Mesodermal cell (in vitro differentiated cells): ENCODE results near the gene LRP1B.

Experiments used
- H3K27ac ChIP-seq: 2 replicates; pipeline ENCODE4 v1.7.0; 2013; ENCODE audit warnings: mild to moderate bottlenecking, low read depth, low read length, moderate library complexity; ENCODE audit not compliant: severe bottlenecking
- H3K36me3 ChIP-seq: 2 replicates; pipeline ENCODE4 v1.7.1; 2013; ENCODE audit warnings: mild to moderate bottlenecking, low read length, moderate library complexity; ENCODE audit not compliant: control insufficient read depth, insufficient read depth
- H3K4me1 ChIP-seq: one replicate; pipeline ENCODE4 v1.7.1; 2013; ENCODE audit warnings: mild to moderate bottlenecking, low read length; ENCODE audit not compliant: insufficient read depth, control insufficient read depth, poor library complexity, severe bottlenecking
- H3K4me3 ChIP-seq: 2 replicates; pipeline ENCODE4 v1.7.0; 2013; ENCODE audit warnings: low read length, control low read depth, mild to moderate bottlenecking; ENCODE audit not compliant: insufficient read depth, poor library complexity, severe bottlenecking; ENCODE audit errors: extremely low read depth
- H3K9me3 ChIP-seq: 2 replicates; pipeline ENCODE4 v1.7.1; 2013; ENCODE audit warnings: mild to moderate bottlenecking, low read length, moderate library complexity; ENCODE audit not compliant: control insufficient read depth
- WGBS, 2 experiments: methylation state at CpG; one replicate each; pipeline ENCODE4 v1.1.5; 2013; ENCODE audit warnings: missing lambda C conversion rate in 2 of 2; ENCODE audit not compliant: insufficient coverage in 2 of 2; 5-methylcytosine and 5-hydroxymethylcytosine counted together

LRP1B gene

GRCh38 chr2:140363131-140363530 is 1767.7 kb downstream of the LRP1B start:
- Histone ChIP-seq H3K4me3 (no peak overlapping the region), H3K9me3 (no peaks in the 10 kb centered on the region), H3K27ac (no peak overlapping the region), H3K4me1 (no peaks in the 10 kb centered on the region), H3K36me3 (no peaks in the 10 kb centered on the region)
- 86 to 100% methylated on average over 1 of the region's 1 CpG for WGBS, 2 experiments

GRCh38 chr2:140362361-140362760 is 1768.5 kb downstream of the LRP1B start:
- no peaks in the 10 kb centered on the region for H3K9me3 ChIP-seq
- WGBS, 2 experiments = 89% methylated on average over 1 of the region's 1 CpG; no CpG with 5 or more reads in 1 of the 2 experiments
- H3K27ac ChIP-seq = no peak overlapping the region

GRCh38 chr2:140359056-140359771 is 1771.6 kb downstream of the LRP1B start:
- 60 to 80% methylated on average over 1 of the region's 2 CpGs for WGBS, 2 experiments
- no peak overlapping the region for H3K4me3 ChIP-seq
- no peak overlapping the region for H3K27ac ChIP-seq
- no peaks in the 10 kb centered on the region for H3K36me3 ChIP-seq
- H3K4me1 ChIP-seq = no peaks in the 10 kb centered on the region
- H3K9me3 ChIP-seq = no peaks in the 10 kb centered on the region

More at GRCh38 chr2:140362361-140362760, 1768.5 kb downstream of the LRP1B start:
- Histone ChIP-seq H3K36me3 (no peaks in the 10 kb centered on the region), H3K4me1 (no peaks in the 10 kb centered on the region), H3K4me3 (no peak overlapping the region)

GRCh38 chr2:140356697-140357096 is 1774.1 kb downstream of the LRP1B start:
- Histone ChIP-seq H3K9me3 (no peaks in the 10 kb centered on the region), H3K27ac (no peak overlapping the region), H3K36me3 (no peaks in the 10 kb centered on the region), H3K4me1 (no peaks in the 10 kb centered on the region), H3K4me3 (no peak overlapping the region)
- WGBS, 2 experiments = no CpG with 5 or more reads among the region's 1 CpG

GRCh38 chr2:140355511-140356090 is 1775.2 kb downstream of the LRP1B start:
- Histone ChIP-seq H3K4me3 (no peak overlapping the region), H3K9me3 (no peaks in the 10 kb centered on the region), H3K27ac (no peak overlapping the region), H3K4me1 (no peaks in the 10 kb centered on the region), H3K36me3 (no peaks in the 10 kb centered on the region)
- no CpG with 5 or more reads among the region's 2 CpGs for WGBS, 2 experiments

- Histone ChIP-seq H3K9me3 (no peaks in the 10 kb centered on the region), H3K4me3 (no peak overlapping the region), H3K36me3 (no peaks in the 10 kb centered on the region), H3K4me1 (no peaks in the 10 kb centered on the region), H3K27ac (no peak overlapping the region)
- 80% methylated on average over 1 to 2 of the region's 2 CpGs for WGBS, 2 experiments
These were observed 1776.3 kb downstream of the LRP1B start for GRCh38 chr2:140354544-140354943.

GRCh38 chr2:140353541-140353940 is 1777.3 kb downstream of the LRP1B start:
- no peaks in the 10 kb centered on the region for H3K36me3 ChIP-seq
- H3K4me1 ChIP-seq = no peaks in the 10 kb centered on the region
- WGBS, 2 experiments = 0% methylated on average over 1 of the region's 2 CpGs; no CpG with 5 or more reads in 1 of the 2 experiments
- H3K4me3 ChIP-seq = no peak overlapping the region
- H3K27ac ChIP-seq = no peak overlapping the region
- H3K9me3 ChIP-seq = no peaks in the 10 kb centered on the region

GRCh38 chr2:140351692-140352091 is 1779.1 kb downstream of the LRP1B start:
- no peaks in the 10 kb centered on the region for H3K36me3 ChIP-seq
- no peak overlapping the region for H3K4me3 ChIP-seq
- H3K9me3 ChIP-seq = no peaks in the 10 kb centered on the region
- no peaks in the 10 kb centered on the region for H3K4me1 ChIP-seq
- WGBS, 2 experiments = 63% methylated on average over 1 of the region's 3 CpGs; no CpG with 5 or more reads in 1 of the 2 experiments
- H3K27ac ChIP-seq = no peak overlapping the region

GRCh38 chr2:140349695-140350094 is 1781.1 kb downstream of the LRP1B start:
- no peak overlapping the region for H3K4me3 ChIP-seq
- no peaks in the 10 kb centered on the region for H3K9me3 ChIP-seq
- no peak overlapping the region for H3K27ac ChIP-seq
- H3K36me3 ChIP-seq = no peaks in the 10 kb centered on the region
- H3K4me1 ChIP-seq = no peaks in the 10 kb centered on the region
- WGBS, 2 experiments = no CpG with 5 or more reads among the region's 3 CpGs

GRCh38 chr2:140348826-140349225 is 1782.0 kb downstream of the LRP1B start:
- Histone ChIP-seq H3K36me3 (no peaks in the 10 kb centered on the region), H3K4me1 (no peaks in the 10 kb centered on the region), H3K27ac (no peak overlapping the region), H3K4me3 (no peak overlapping the region), H3K9me3 (no peaks in the 10 kb centered on the region)
- 56 to 71% methylated on average over 1 of the region's 4 CpGs for WGBS, 2 experiments

- H3K4me3 ChIP-seq = no peak overlapping the region
- WGBS, 2 experiments = 100% methylated on average over 1 of the region's 1 CpG; no CpG with 5 or more reads in 1 of the 2 experiments
- H3K27ac ChIP-seq = no peak overlapping the region
- no peaks in the 10 kb centered on the region for H3K36me3 ChIP-seq
- H3K9me3 ChIP-seq = no peaks in the 10 kb centered on the region
- H3K4me1 ChIP-seq = no peaks in the 10 kb centered on the region
These were observed 1786.0 kb downstream of the LRP1B start for GRCh38 chr2:140344838-140345237.
